ENCODE results near the gene FGD4.

Gene FGD4

DNA sequence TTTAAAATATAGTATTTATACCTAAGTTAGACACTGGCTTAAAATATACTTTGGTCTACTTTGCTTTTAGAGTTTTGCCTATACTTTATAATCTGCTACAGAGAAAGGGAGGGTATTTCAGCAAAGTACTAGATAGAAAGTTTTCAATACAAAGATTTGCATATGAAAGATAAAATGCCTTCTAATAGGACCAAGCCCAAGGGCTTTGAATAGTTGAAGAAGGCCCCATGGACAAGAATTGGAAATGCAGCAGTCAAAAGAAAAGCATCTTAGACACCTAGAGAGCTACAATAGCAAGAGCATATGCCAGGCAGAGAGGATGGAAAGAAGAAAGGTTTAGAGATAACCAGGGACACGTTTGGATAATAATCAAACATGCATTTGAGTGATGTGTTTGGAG, 196.7 kb downstream of the FGD4 start:
- in situ Hi-C loops (cut with MboI; ENCODE audit: low sequenced_read_pairs), result no loop called here

DNA sequence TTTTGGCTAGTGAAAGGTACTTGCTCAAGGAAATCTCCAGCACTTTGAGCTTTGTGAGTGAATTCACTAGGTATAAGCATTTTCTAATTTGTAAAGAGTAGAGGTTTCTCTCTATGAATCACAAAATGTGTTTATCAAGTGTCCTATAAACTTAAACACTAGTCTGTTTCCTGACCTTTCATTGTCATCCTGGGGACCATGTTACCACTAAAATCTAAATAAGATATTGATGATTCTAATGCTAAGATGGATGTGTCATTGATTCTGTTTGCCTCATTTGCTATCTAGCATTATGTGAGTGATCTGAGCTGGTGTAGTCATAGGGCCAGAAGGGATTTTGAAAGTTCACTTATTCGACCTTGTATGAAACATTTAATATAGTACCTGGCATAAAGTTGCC, 199.3 kb downstream of the FGD4 start:
- in situ Hi-C loops (cut with MboI; ENCODE audit: low sequenced_read_pairs), result no loop called here

DNA sequence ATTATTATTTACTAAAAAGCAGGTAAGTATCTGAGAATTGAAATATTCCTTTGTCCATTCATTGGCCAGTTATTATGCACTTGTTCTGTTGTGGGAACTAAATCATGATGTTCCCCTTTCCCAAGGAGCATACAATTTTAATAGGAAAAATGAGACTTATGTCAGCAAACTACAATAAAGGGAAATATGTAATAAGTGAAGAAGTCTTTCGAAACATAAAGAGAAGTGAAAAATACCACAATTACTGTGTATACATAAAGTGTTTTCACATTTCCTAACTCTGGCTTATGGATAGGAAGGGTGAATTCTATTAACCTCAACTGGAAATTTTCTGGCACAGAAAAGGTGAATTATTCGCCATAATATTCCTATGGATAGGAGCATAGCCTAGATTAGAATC, 201.3 kb downstream of the FGD4 start:
- in situ Hi-C loops (cut with MboI; ENCODE audit: low sequenced_read_pairs), result no loop called here

DNA sequence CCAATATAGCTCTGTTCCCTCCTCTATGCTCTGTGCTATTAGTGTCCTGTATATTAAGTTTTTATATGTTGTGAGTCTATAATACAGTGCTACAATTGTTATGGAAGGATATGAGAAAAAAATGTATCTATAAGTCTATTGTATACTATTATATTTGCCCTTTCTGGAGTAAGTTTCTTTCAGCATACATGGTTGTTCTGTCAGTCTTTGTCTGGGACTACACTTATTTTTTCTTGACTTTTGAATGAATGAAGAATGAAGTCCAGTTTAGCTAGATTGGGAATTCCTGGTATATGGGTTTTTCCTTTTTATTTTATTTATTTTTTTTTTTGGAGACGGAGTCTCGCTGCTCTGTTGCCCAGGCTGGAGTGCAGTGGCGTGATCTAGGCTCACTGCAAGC, 203.7 kb downstream of the FGD4 start:
- in situ Hi-C loops (cut with MboI; ENCODE audit: low sequenced_read_pairs), result no loop called here

DNA sequence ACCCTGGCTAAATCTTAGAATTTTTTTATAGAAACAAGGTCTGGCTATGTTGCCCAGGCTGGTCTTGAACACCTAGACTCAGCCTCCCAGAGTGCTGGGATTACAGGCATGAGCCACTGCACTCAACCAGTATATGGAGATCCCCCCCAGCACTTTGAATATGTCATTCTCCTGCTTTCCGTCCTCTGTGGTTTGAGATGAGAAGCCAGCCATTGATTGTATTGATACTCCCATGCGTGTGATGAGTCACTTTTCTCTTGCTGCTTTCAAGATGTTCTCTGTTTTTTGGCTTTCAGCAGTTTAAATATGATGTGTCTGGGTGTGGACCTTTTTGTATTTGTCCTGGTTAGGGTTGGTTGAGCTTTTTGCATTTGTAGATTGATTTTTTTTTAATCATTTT, 204.5 kb downstream of the FGD4 start:
- in situ Hi-C loops (cut with MboI; ENCODE audit: low sequenced_read_pairs), result no loop called here

DNA sequence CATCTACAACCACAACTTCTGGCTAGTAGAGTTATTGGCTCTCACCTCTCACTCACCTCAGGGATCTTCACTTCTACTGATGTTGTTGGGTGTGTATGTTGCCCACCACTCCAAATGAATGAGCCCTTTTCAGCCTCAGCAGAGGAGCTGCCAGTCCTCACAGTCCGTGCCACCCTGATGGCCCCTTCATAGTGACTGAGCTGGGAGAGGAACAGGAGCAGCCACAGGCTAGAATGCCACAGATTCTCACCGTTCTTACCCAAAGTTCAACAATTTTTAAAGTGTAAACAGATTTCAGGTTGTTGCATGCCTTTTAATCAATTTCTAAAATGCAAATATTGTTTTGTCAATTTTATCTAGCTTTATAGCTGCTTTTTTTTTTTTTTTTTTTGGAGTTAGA, 205.2 kb downstream of the FGD4 start:
- in situ Hi-C loops (cut with MboI; ENCODE audit: low sequenced_read_pairs), result no loop called here

DNA sequence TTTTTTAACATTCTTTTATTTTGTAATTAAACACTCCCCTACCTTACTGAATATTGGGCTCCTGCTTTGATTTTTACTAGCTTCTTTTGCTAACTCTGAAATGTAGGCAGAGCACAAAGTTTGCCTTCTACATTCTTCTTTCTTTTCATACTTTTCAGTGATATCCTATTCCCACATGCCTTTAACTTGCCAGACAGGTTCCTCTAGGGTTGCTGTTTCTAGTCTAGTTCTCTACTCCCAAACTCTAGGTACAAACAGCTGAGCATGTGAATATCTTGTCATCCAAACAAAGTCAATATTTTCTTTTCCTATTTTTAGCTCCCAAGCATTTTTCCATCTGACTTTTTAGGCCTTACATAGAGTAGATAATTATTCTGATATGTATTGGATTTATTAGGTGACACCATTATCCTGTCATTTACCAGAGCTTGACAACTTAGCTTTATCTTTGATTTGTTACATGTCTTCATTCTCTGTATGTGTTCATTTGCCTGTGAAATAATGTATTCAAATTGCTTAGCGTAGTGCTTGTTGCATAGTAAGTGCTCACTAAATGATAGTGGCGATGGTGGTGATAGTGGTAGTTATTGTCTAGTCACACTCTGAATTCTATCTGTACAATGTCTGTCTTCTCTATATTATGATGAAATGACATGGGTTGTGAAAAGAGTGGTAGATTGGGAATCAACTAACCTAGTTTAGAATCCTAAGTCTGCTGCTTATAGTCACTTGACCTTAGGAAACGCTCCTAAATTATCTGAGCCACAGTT, 206.2 kb downstream of the FGD4 start:
- in situ Hi-C loops (cut with MboI; ENCODE audit: low sequenced_read_pairs), result no loop called here

DNA sequence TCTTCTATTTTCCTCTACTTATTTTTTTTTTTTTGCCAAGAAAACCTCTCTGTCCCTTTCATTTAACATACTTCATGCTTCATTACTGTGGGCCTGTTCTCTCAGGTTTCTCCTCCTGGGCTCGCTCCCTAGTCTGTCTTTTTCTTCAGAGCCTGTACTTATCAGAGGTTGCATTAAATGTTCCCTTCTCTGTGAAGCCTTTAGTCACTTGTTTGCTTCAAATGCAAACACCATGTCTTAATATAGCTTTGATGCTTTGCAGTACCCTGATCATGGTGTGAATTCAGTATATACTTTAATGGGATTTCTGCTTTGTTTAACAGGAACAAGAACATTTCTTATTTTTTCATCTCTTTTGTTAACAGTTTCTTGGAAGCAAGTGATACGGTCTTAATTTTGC, 207.1 kb downstream of the FGD4 start:
- in situ Hi-C loops (cut with MboI; ENCODE audit: low sequenced_read_pairs), result no loop called here

DNA sequence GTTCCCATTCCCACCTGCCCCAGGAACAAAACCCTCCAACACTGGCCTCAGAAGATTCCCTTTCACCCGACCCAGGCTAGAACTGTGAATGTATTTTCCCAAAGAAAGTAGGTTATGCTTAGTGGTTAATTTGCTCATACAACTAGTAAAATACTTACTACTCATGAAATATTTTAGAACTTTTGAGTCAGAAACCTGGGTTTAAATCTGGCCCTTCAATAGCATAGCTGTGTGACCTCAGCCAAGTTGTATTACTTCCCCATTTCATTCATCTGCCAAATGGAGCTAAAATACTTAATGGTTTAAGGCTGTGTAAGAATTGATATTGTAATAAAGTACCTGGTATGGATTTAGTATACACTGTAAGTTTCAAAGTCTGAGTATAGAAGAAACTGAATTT, 210.6 kb downstream of the FGD4 start:
- in situ Hi-C loops (cut with MboI; ENCODE audit: low sequenced_read_pairs), result no loop called here

DNA sequence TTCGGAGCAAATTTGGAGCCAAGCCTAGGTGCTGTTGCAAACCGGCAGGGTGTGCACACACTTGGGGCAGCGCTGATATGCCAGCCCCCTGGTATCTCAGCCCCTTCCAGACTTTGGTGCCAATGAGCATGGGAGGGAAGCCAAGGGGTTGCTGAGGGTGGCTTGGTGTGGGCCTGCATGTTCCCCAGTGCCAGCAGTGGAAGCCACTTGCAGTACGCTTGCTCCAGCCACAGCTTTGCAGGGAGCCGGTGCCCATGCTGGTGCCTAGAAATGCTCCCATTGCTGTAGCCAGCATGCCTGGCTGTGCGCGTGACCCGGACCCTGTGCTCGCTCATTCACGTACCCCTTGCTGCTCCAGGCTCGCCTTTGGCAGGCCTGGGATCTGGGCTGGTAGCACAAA, 212.6 kb downstream of the FGD4 start:
- in situ Hi-C loops (cut with MboI; ENCODE audit: low sequenced_read_pairs), result no loop called here

DNA sequence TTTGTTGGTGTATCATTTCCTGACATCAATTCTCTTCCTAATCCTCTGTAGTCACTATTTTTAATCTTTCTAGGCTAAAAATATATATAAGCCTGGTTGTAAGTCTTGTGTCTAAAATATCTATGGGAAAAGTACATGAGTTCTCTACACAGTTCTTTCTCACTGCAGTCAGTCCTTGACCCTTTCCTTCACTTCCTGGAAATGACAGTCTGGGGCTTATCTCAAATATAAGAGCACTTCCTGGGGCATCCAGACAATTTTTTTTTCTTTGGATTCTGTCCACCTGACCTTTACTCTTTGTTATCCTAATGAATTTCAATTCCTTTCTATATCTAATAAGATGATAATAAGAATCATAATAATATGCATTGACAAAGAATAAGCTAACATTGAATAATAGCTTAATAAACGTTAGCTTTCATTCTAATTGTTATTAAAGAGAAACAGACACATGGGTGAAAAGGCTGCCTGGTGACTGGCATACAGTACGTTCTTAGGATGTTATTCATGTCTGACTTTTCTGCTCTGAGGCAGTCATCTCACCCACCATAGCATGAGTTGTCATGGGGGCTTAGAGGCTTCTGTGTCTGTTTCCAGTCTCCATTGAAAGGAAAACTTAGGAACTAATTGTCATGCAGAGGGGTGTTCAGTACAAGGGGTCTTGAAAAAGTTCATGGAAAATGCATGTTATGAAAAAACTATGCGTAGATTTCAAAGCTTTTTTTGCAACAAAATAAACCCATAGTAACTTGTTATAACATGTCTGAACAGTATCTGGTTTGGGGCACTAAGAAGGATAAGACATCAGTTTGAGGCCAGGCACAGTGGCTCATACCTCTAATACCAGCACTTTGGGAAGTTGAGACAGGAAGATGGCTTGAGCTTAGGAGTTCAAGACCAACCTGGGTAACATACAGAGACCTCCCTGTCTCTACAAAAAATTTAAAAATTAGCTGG, 213.6 kb downstream of the FGD4 start:
- in situ Hi-C loops (cut with MboI; ENCODE audit: low sequenced_read_pairs), result no loop called here

DNA sequence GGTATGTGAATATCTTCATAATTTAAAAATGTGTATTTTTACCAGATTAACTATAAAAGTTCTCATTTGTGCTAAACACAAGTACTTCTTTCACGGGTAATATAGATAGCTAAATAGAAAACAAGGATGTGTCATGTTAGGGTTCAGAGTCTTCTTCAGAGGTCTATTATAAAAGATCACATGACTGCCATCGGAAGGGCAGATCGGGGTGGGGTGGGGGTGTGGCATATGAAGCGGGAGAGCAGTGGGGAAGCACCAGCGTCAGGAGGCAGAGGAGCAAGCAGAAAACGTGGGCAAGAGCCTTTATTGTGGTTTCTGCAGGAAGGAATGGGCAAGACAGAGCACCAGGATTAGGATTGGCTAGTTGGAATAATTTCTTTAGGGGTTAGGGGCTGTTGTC, 216.1 kb downstream of the FGD4 start:
- in situ Hi-C loops (cut with MboI; ENCODE audit: low sequenced_read_pairs), result no loop called here

DNA sequence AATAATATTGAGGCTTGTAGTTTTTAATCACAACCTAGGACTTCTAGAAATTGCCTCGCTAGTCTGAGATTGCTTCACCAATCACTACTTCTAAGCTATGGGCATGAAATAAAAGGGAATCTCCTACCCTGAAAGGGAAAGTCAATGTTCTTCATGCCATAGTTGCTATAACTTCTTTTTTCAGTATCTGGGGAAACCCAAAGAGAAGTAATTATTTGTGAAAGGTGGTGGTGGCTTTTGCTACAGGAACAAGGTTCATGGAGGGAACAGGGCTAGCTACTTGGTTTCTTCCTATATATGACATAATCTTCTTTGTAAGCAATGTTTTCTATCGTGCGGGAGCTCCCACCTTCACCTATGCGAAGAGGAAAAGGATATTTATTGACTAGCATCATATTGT, 218.2 kb downstream of the FGD4 start:
- in situ Hi-C loops (cut with MboI; ENCODE audit: low sequenced_read_pairs), result no loop called here

DNA sequence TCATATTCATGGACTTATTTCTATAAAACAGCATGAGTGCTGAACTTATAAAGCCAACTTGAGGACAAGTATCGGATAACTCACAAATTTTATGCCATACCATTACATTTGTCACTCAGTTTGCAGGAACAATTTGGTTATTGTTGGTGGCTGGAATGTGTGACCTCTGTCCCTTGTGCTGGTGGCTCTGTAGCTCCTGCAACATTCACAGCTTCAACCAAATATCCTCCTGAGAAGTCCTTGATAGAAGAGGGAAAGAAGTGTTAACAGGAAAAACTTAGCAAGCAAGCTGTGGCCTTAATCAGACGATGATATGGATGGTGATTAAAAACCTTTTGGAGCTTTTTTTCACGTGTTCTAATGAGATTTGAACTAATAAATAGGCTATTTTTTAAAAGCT, 218.8 kb downstream of the FGD4 start:
- in situ Hi-C loops (cut with MboI; ENCODE audit: low sequenced_read_pairs), result no loop called here

DNA sequence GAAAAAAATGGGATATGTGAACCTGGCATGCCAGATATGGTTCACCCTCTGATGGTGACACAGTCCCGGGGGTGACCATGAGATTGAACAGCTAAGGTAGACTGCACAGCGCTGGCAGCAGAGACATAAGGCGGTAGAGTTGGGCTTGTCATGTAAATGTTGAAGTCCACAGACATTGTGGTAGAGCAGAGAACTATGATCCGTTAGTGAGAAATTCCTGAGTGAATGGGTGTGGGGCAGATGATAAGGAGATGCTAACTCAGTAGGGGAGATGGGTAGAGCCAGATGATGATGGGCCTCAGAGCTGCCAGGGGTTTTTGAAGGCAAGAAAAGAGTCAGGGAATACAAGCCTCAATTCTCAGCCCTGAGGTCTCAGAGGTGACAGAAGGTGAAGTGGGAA, 228.6 kb downstream of the FGD4 start:
- in situ Hi-C loops (cut with MboI; ENCODE audit: low sequenced_read_pairs), result no loop called here

DNA sequence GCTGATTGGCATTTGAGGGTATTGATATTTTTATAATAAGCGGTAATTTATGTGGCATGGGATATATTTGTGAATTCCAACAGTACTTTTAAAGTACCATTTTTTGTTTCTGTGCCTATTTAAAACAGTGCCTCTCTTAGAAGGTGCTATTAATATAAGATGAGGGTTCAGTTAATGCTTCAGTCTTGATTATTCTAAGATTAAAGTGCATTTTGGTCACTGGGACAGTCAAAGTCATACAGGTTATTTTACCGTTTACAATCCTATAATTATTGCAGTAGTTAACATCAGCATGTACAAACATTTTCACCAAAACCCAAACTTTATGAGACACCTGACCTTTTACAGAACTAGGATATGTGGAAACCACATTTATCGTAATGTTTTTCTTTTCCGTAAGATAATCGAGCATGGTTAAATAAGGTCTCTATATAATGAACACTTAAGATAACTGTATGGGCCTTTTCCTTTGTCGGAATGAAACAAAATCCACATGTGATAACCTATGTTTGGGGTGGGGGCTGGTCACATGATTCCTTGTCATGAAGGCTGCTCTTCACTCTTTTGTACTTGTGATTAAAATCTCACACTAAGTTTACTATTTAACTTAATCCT, 242.0 kb downstream of the FGD4 start:
- in situ Hi-C loops (cut with MboI; ENCODE audit: low sequenced_read_pairs), result no loop called here

DNA sequence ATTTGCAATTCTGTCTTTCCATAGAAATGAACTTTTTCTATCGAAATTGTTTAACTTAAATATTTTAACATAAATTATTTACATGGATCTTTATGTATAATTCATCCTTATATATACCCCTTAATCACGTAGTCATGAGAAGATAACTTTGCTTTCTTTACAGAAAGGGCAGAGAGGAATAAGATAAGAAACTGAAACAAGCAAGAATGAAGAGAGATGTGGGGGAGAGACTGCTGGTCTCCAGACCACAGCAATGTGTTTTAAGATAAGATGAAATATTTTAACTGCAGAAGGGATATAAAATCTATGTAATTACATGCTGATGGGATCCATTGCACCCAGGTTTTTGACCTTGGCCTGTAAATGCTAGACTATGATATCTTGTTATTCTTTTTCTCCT, 245.1 kb downstream of the FGD4 start:
- in situ Hi-C loops (cut with MboI; ENCODE audit: low sequenced_read_pairs), result no loop called here

DNA sequence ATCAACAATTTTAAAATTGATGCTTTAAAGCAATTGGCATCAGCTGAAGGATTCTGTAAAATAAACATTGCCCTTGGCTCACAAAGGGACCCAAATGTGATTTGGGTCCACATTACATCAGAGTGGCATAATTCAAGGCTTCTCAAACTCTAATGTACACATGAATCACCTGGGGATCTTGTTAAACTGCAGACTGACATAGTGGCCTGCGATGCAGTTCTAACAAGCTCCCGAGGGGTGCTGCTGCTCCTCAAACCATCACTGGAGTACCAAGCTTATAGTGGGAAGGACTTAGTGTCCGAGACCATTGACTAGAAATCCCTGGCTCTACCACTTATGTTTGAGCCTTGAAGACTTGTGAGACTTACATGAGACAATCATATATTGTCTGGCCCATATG, 247.9 kb downstream of the FGD4 start:
- in situ Hi-C loops (cut with MboI; ENCODE audit: low sequenced_read_pairs), result no loop called here

DNA sequence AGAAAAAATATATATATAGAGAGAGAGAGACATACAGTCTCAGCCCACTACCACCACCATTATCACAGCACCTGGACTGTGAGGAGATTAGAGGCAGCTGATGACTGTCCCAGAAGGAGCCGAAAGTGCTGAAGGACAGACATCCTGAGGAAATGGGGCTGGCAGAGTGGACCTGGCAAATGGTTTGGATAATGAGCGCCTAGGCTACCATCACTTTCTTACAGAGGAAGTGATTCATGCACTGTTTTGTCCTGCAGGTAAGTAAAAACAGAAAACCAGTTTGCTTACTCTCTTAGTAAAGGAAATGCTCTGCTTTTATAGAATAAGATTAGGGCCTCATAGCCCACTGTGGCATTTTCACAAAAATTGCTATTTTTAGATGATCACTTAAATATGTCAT, 251.2 kb downstream of the FGD4 start:
- in situ Hi-C loops (cut with MboI; ENCODE audit: low sequenced_read_pairs), result no loop called here

DNA sequence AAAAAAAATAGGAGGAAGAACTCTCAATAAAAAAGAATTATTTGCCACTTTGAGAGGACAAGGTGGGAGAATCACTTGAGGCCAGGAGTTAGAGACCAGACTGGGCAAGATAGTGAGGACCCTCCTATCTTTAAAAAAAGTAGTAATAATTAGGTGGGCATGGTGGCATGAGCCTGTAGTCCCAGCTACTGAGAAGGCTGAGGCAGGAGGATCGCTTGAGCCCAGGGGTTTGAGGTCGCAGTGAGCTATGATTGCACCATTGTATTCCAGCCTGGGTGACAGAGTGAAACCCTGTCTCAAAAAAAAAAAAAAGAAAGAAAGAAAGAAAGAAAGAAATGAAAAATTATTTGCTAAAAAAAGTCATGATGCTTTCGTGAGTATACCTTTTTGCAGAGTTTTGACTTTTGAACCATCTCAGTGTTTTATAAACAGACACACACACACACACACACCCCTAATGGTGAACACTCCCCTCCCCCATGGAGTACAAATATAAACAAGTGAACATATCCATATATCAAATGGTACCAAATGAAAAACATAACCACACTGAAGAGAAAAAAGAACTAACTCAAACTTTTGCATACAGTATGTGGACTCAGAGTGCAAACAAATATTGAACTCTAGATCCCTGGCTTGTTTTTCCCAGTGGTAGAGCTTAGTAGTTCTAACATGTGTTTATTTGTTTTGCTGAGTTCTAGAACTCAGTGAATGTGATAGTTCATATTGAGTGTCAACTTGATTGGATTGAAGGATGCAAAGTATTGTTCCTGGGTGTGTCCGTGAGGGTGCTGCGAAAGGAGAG, 252.0 kb downstream of the FGD4 start:
- in situ Hi-C loops (cut with MboI; ENCODE audit: low sequenced_read_pairs), result no loop called here

DNA sequence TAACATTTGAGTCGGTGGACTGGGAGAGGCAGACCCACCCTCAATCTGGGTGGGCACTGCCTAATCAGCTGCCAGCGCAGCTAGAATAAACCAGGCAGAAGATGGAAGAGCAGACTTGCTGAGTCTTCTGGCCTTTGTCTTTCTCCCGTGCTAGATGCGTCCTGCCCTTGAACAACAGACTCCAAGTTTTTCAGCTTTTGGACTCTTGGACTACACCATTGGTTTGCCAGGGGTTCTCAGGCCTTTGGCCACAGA, 252.5 kb downstream of the FGD4 start:
- in situ Hi-C loops (cut with MboI; ENCODE audit: low sequenced_read_pairs), result no loop called here

All from HL-60/S4 (cell line).